ENCODE measurements around the gene DOCK11. TPM values are rescaled to one million over a fixed set of nuclear protein-coding genes. Genes with fewer than 3 reads are reported as not detected.

The DOCK11 gene
- total and polyA plus RNA-seq, 9 of the 15 experiments (the other 6 are each of a cell fraction or from before 2014, with no cell fraction given), result 41.8 to 77.8 (median 50.9) TPM

GRCh38 chrX:118498755-118499154 is 3.1 kb downstream of the DOCK11 start:
- H3K4me2 ChIP-seq (ENCODE audit: insufficient read depth, low read length), result no peak overlapping the region
- peak overlapping the region in 1 of 2 experiments; percentile 13; a peak in 1 of 4 replicates for H3K9ac ChIP-seq (ENCODE audit: insufficient read depth in 1 of 2, low read depth in 2 of 2, low read length in 2 of 2)
- no peaks in the 10 kb centered on the region for H3K9me1 ChIP-seq (ENCODE audit: control insufficient read depth, insufficient read depth, low read length)
- in situ Hi-C loops (cut with MboI) (no loop called here), intact Hi-C loops (cut with micrococcal nuclease) (loop anchor here (5.0 kb wide), 1 partner anchor 64 kb away; no protein-coding TSS in a partner anchor)
- no peaks in the 10 kb centered on the region; the same call in 1 of the 2 replicates for H4K20me1 ChIP-seq (replicated peaks; ENCODE audit: control insufficient read depth, insufficient read depth, low read length)
- no peaks in the 10 kb centered on the region for H3K27me3 ChIP-seq (ENCODE audit: control insufficient read depth in 2 of 2, insufficient read depth in 2 of 2, low read length in 2 of 2)
- no peak overlapping the region; the same call in 2 of the 3 replicates for H3K27ac ChIP-seq (ENCODE audit: extremely low read depth, low read depth, low read length)
- DNase-seq (ENCODE audit: extremely low read depth in 1 of 4, low spot score in 3 of 4), result no peak
- BruUV-seq (replicated peaks), result no TSS peak
- no peak overlapping the region for H2AFZ ChIP-seq (ENCODE audit: low read depth, low read length)
- WGBS (ENCODE audit: insufficient coverage, low coverage, missing lambda C conversion rate), result 49% methylated on average over 2 of the region's 2 CpGs
- peaks cover 26% of the 10 kb centered on the region; the same call in 2 of the 3 replicates for H3K36me3 ChIP-seq (ENCODE audit: control insufficient read depth, insufficient read depth, low read length)
- no peak for FAIRE-seq
- H3K79me2 ChIP-seq (ENCODE audit: control insufficient read depth, insufficient read depth, low read length), result peaks cover 76% of the 10 kb centered on the region
- H3K4me1 ChIP-seq (replicated peaks in 1 of 2; ENCODE audit: control insufficient read depth in 2 of 2, insufficient read depth in 2 of 2, low read length in 2 of 2), result peaks cover 31 to 50% of the 10 kb centered on the region in 2 experiments
- ChIA-PET CTCF (ENCODE audit: low intra/inter-chr PET ratio) (no interaction called here), POLR2A (interaction anchor here (1.0 to 1.6 kb wide), 4 partner anchors 30 to 101 kb away, joined by 3 to 4 read pairs (median 3); no protein-coding TSS in a partner anchor)
- no peak overlapping the region for H3K4me3 ChIP-seq
- H3K9me3 ChIP-seq (replicated peaks; ENCODE audit: control insufficient read depth, insufficient read depth, low read depth, low read length), result no peaks in the 10 kb centered on the region
- peak; percentile 50; the same call in 1 of the 2 replicates for TF ChIP-seq CBFA2T3 (IDR thresholded peaks at IDR 0.05)
- no peak for TF ChIP-seq ZNF134 (CRISPR knock-in tag; conservative IDR thresholded peaks at IDR 0.05)
- ATAC-seq, result no peak

GRCh38 chrX:118499295-118499694 is 3.7 kb downstream of the DOCK11 start:
- H3K4me1 ChIP-seq (replicated peaks in 1 of 2; ENCODE audit: control insufficient read depth in 2 of 2, insufficient read depth in 2 of 2, low read length in 2 of 2), result peaks cover 32 to 50% of the 10 kb centered on the region in 2 experiments
- H3K9me1 ChIP-seq (ENCODE audit: control insufficient read depth, insufficient read depth, low read length), result no peaks in the 10 kb centered on the region
- BruUV-seq (replicated peaks), result no TSS peak
- intact Hi-C loops (cut with micrococcal nuclease), result loop anchor here (5.0 kb wide), 1 partner anchor 63 kb away; no protein-coding TSS in a partner anchor
- peaks cover 81% of the 10 kb centered on the region for H3K79me2 ChIP-seq (ENCODE audit: control insufficient read depth, insufficient read depth, low read length)
- CTCF ChIA-PET (ENCODE audit: low intra/inter-chr PET ratio), result no interaction called here
- H3K4me2 ChIP-seq (ENCODE audit: insufficient read depth, low read length), result no peak overlapping the region
- no peaks in the 10 kb centered on the region for H3K9me3 ChIP-seq (replicated peaks; ENCODE audit: control insufficient read depth, insufficient read depth, low read depth, low read length)
- no peak overlapping the region for H3K4me3 ChIP-seq
- ATAC-seq (no peak), DNase-seq (ENCODE audit: extremely low read depth in 1 of 4, low spot score in 3 of 4) (no peak), FAIRE-seq (no peak)
- no peaks in the 10 kb centered on the region for H3K27me3 ChIP-seq (ENCODE audit: control insufficient read depth in 2 of 2, insufficient read depth in 2 of 2, low read length in 2 of 2)
- TF ChIP-seq HMG20A (CRISPR knock-in tag; conservative IDR thresholded peaks at IDR 0.05), result no peak
- TF ChIP-seq ZNF512 (tag; IDR thresholded peaks at IDR 0.05), result no peak
- TF ChIP-seq TRIM24 (IDR thresholded peaks at IDR 0.05), result no peak
- no peak for TF ChIP-seq CHD1 (IDR thresholded peaks at IDR 0.05; ENCODE audit: low read length)
- no peak for TF ChIP-seq SETDB1 (IDR thresholded peaks at IDR 0.05; ENCODE audit: low read length)
- H2AFZ ChIP-seq (ENCODE audit: low read depth, low read length), result no peak overlapping the region
- 79% methylated on average over 6 of the region's 15 CpGs for WGBS (ENCODE audit: insufficient coverage, low coverage, missing lambda C conversion rate)
- in situ Hi-C loops (cut with MboI), result no loop called here
- no peaks in the 10 kb centered on the region; the same call in 1 of the 2 replicates for H4K20me1 ChIP-seq (replicated peaks; ENCODE audit: control insufficient read depth, insufficient read depth, low read length)
- H3K9ac ChIP-seq (ENCODE audit: insufficient read depth in 1 of 2, low read depth in 2 of 2, low read length in 2 of 2), result no peak overlapping the region
- POLR2A ChIA-PET, result interaction anchor here (0.8 to 1.2 kb wide), 3 partner anchors 9 to 77 kb away, joined by 3 to 4 read pairs (median 4); no protein-coding TSS in a partner anchor
- H3K36me3 ChIP-seq (ENCODE audit: control insufficient read depth, insufficient read depth, low read length), result peaks cover 26% of the 10 kb centered on the region; the same call in 2 of the 3 replicates
- H3K27ac ChIP-seq (ENCODE audit: extremely low read depth, low read depth, low read length), result no peak overlapping the region
